H9 (cell line): ENCODE measurements around the gene TMPRSS9. TPM values are rescaled to one million over a fixed set of nuclear protein-coding genes. Genes with fewer than 3 reads are reported as not detected.

Experiments
- DNase-seq: peaks from one replicate; pipeline ENCODE4 v3.0.0-alpha.2; 2017
- H2AFZ ChIP-seq: one replicate; pipeline ENCODE4 v1.6.1; 2013; ENCODE audit warnings: mild to moderate bottlenecking, low read length, control low read depth, moderate library complexity
- H2AK5ac ChIP-seq: 2 replicates; pipeline ENCODE4 v1.6.1; 2013; ENCODE audit warnings: low read length, control low read depth, mixed read lengths; ENCODE audit not compliant: insufficient read length
- H2BK120ac ChIP-seq: one replicate; pipeline ENCODE4 v1.6.1; 2013; ENCODE audit warnings: low read depth, mild to moderate bottlenecking, low read length, control low read depth, inconsistent platforms; ENCODE audit not compliant: poor library complexity, severe bottlenecking
- H2BK12ac ChIP-seq: 2 replicates; pipeline ENCODE4 v1.6.1; 2013; ENCODE audit warnings: low read length, control low read depth, mixed read lengths, low read depth; ENCODE audit not compliant: insufficient read length
- H2BK15ac ChIP-seq: 2 replicates; pipeline ENCODE4 v1.6.1; 2013; ENCODE audit warnings: low read depth, low read length, control low read depth
- H2BK20ac ChIP-seq: one replicate; pipeline ENCODE4 v1.6.1; 2013; ENCODE audit warnings: low read depth, mild to moderate bottlenecking, low read length, control low read depth, inconsistent platforms; ENCODE audit not compliant: poor library complexity, severe bottlenecking
- H2BK5ac ChIP-seq: 2 replicates; pipeline ENCODE4 v1.6.1; 2013; ENCODE audit warnings: low read length, control low read depth, mixed read lengths; ENCODE audit not compliant: insufficient read length
- H3K14ac ChIP-seq: 2 replicates; pipeline ENCODE4 v1.6.1; 2013; ENCODE audit warnings: low read length, control low read depth; ENCODE audit not compliant: insufficient read depth
- H3K18ac ChIP-seq: 2 replicates; pipeline ENCODE4 v1.6.1; 2013; ENCODE audit warnings: low read depth, mild to moderate bottlenecking, mixed read lengths, low read length, control low read depth; ENCODE audit not compliant: insufficient read length
- H3K23ac ChIP-seq: 2 replicates; pipeline ENCODE4 v1.6.1; 2013; ENCODE audit warnings: low read length, control low read depth, mixed read lengths, low read depth; ENCODE audit not compliant: insufficient read length
- H3K23me2 ChIP-seq: 2 replicates; pipeline ENCODE4 v1.6.1; 2013; ENCODE audit warnings: low read depth, mild to moderate bottlenecking, mixed read lengths, low read length, control low read depth; ENCODE audit not compliant: insufficient read length, poor library complexity, severe bottlenecking
- H3K27ac ChIP-seq: 2 replicates; pipeline ENCODE4 v1.5.1; 2013; ENCODE audit warnings: low read length, control low read depth, mixed read lengths, low read depth; ENCODE audit not compliant: insufficient read length
- H3K27me3 ChIP-seq: 2 replicates; pipeline ENCODE4 v1.6.1; 2013; ENCODE audit warnings: low read length, control low read depth, inconsistent platforms; ENCODE audit not compliant: insufficient read depth
- H3K4ac ChIP-seq: 2 replicates; pipeline ENCODE4 v1.6.1; 2013; ENCODE audit warnings: low read depth, mild to moderate bottlenecking, control low read depth, inconsistent platforms, low read length, moderate library complexity
- H3K4me1 ChIP-seq: 2 replicates; pipeline ENCODE4 v1.6.1; 2013; ENCODE audit warnings: low read length, control low read depth, inconsistent platforms; ENCODE audit not compliant: insufficient read depth
- H3K4me2 ChIP-seq: 2 replicates; pipeline ENCODE4 v1.6.1; 2013; ENCODE audit warnings: low read length, control low read depth, mixed read lengths; ENCODE audit not compliant: insufficient read length, insufficient read depth
- H3K56ac ChIP-seq: 2 replicates; pipeline ENCODE4 v1.6.1; 2013; ENCODE audit warnings: low read depth, mild to moderate bottlenecking, mixed read lengths, low read length, control low read depth; ENCODE audit not compliant: insufficient read length
- H3K79me1 ChIP-seq: 2 replicates; pipeline ENCODE4 v1.6.1; 2013; ENCODE audit warnings: low read depth, mild to moderate bottlenecking, moderate library complexity, low read length, control low read depth, inconsistent platforms; ENCODE audit not compliant: insufficient read depth, poor library complexity, severe bottlenecking
- H3K79me2 ChIP-seq: 2 replicates; pipeline ENCODE4 v1.6.1; 2013; ENCODE audit warnings: low read length, control low read depth, inconsistent platforms; ENCODE audit not compliant: insufficient read depth
- H3K9ac ChIP-seq: 2 replicates; pipeline ENCODE4 v1.6.1; 2013; ENCODE audit warnings: low read length, control low read depth, mixed read lengths; ENCODE audit not compliant: insufficient read length; ENCODE audit errors: extremely low read depth
- H3K9me3 ChIP-seq: one replicate; pipeline ENCODE4 v1.6.1; 2013; ENCODE audit warnings: low read depth, low read length, inconsistent platforms; ENCODE audit not compliant: control insufficient read depth
- H3T11ph ChIP-seq: one replicate; pipeline ENCODE4 v1.6.1; 2013; ENCODE audit warnings: mild to moderate bottlenecking, low read length, control low read depth, inconsistent platforms
- H4K20me1 ChIP-seq: one replicate; pipeline ENCODE4 v1.6.1; 2013; ENCODE audit not compliant: control insufficient read depth, insufficient read length, insufficient read depth
- H4K5ac ChIP-seq: 2 replicates; pipeline ENCODE4 v1.6.1; 2013; ENCODE audit warnings: low read depth, mild to moderate bottlenecking, mixed read lengths, low read length, control low read depth; ENCODE audit not compliant: insufficient read length
- H4K8ac ChIP-seq: replicated peaks from 2 replicates; pipeline ENCODE4 v1.6.1; 2013; ENCODE audit warnings: low read length, control low read depth, mixed read lengths, low read depth; ENCODE audit not compliant: insufficient read length
- H4K91ac ChIP-seq: 2 replicates; pipeline ENCODE4 v1.6.1; 2013; ENCODE audit warnings: low read depth, mild to moderate bottlenecking, moderate library complexity, mixed read lengths, low read length, control low read depth; ENCODE audit not compliant: insufficient read length
- H3K27ac Mint-ChIP-seq, 3 experiments: 2 replicates in 2 of 3; 3 replicates in 1 of 3; pipeline ENCODE4 v1.8.0; 2020 to 2021; ENCODE audit warnings: mixed read lengths in 3 of 3, mild to moderate bottlenecking in 1 of 3, moderate library complexity in 1 of 3
- H3K27me3 Mint-ChIP-seq: 2 replicates; pipeline ENCODE4 v1.8.0; 2021; ENCODE audit warnings: low read depth, mild to moderate bottlenecking, moderate library complexity, mixed read lengths
- H3K36me3 Mint-ChIP-seq, 3 experiments: 2 replicates in 2 of 3; 3 replicates in 1 of 3; pipeline ENCODE4 v1.8.0; 2020 to 2021; ENCODE audit warnings: low read depth in 3 of 3, mixed read lengths in 3 of 3; ENCODE audit not compliant: insufficient read depth in 1 of 3
- H3K4me1 Mint-ChIP-seq, 2 experiments: 2 replicates each; pipeline ENCODE4 v1.8.0; 2020; ENCODE audit warnings: mixed read lengths in 2 of 2
- H3K4me3 Mint-ChIP-seq, 2 experiments: 2 replicates in 1 of 2; 3 replicates in 1 of 2; pipeline ENCODE4 v1.8.0; 2020 to 2021; ENCODE audit warnings: mild to moderate bottlenecking in 2 of 2, mixed read lengths in 2 of 2, moderate library complexity in 1 of 2
- H3K9me3 Mint-ChIP-seq, 2 experiments: 2 replicates in 1 of 2; 3 replicates in 1 of 2; pipeline ENCODE4 v1.8.0; 2020; ENCODE audit warnings: mild to moderate bottlenecking in 2 of 2, mixed read lengths in 2 of 2, moderate library complexity in 1 of 2
- WGBS: extraction: QIAGEN DNeasy Blood & Tissue Kit; methylation state at CpG from one replicate; pipeline ENCODE4 v1.1.7; 2013; ENCODE audit warnings: missing lambda C conversion rate, low lambda C conversion rate, mixed read lengths; ENCODE audit not compliant: insufficient read length; ENCODE audit errors: extremely low coverage; 5-methylcytosine and 5-hydroxymethylcytosine counted together
- total RNA-seq: library from RNA; stranded (reverse); gene quantifications from 2 replicates; pipeline ENCODE4 v1.2.1, GENCODE V29; 2021
- TF ChIP-seq, protein P1 (sequence below): fragments of 200-600 bp; sonication (generic); conservative IDR thresholded peaks from 3 replicates; pipeline ENCODE4 v1.8.0; 2021; ENCODE audit warnings: antibody characterized with exemption, mild to moderate bottlenecking

TMPRSS9 gene
- total RNA-seq, 1 experiment from 2014 or later: 0.24 TPM

DNA sequence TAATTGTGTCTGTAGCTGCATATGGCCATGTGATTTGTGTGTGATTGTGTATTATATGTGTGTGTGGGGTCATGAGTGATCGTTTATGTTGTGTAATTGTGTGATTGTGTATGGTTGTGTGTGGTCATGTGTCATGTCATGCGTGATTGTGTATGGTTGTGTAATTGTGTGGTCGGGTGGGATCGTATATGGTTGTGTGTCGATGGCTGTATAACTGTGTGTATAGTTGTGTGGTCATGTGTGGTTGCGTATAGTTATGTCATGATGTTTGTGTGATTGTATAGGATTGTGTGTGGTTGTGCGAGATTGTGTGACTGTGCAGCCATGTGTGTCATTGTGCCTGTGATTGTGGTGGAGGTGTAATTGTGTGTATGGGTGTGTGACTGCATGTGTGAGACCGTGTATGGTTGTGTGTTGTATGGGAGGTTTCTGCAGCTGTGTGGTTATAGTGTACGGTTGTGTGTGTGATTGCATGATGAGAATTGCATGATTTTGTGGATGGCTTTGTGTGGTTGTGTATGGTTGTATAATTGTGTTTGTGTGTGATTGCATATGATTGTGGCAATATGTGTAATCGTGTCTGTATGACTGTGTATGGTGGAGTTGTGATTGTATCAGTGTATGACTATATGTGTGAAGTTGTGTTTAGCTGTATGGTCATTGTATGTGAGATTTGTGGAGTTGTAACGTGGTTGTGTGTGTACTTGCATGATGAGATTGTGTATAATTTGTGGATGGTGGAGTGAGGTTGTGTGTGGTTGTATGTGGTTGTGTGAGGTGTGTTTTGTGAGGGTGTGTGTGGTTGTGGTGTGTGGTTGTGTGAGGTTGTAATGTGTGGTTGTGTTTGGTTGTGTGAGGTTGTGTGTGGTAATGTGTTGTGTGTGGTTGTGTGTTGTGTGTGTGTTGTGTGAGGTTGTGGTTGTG lies 2.2 kb downstream of the TMPRSS9 start:
- Histone ChIP-seq H3K23ac (no peak overlapping the region), H2AFZ (no peak overlapping the region), H3K9ac (no peak overlapping the region), H3K4me1 (no peaks in the 10 kb centered on the region), H4K8ac (no peak overlapping the region), H3K9me3 (no peaks in the 10 kb centered on the region), H3K79me1 (no peaks in the 10 kb centered on the region), H3K14ac (no peak overlapping the region), H4K5ac (no peak overlapping the region), H2BK15ac (no peak overlapping the region), H3K4ac (no peak overlapping the region), H4K20me1 (no peaks in the 10 kb centered on the region), H2BK20ac (no peak overlapping the region), H3K18ac (no peak overlapping the region), H3K27me3 (no peaks in the 10 kb centered on the region; the same call in 1 of the 2 replicates), H3K27ac (no peak overlapping the region), H3K4me2 (no peak overlapping the region), H3K23me2 (no peaks in the 10 kb centered on the region), H2BK120ac (no peak overlapping the region), H3K56ac (no peak overlapping the region), H2AK5ac (no peak overlapping the region), H2BK5ac (no peak overlapping the region), H2BK12ac (no peak overlapping the region), H3K79me2 (no peaks in the 10 kb centered on the region), H3T11ph (no peak overlapping the region), H4K91ac (no peak overlapping the region)
- no peak for DNase-seq
- H3K27ac Mint-ChIP-seq: no peak overlapping the region
- 100% methylated on average over 8 of the region's 11 CpGs for WGBS
- peaks cover 34% of the 10 kb centered on the region for H3K27me3 Mint-ChIP-seq
- peaks cover 5% of the 10 kb centered on the region in 2 experiments for H3K4me1 Mint-ChIP-seq
- H3K4me3 Mint-ChIP-seq: no peak overlapping the region
- H3K9me3 Mint-ChIP-seq: no peaks in the 10 kb centered on the region
- no peaks in the 10 kb centered on the region for H3K36me3 Mint-ChIP-seq
- TF ChIP-seq, protein P1, sequence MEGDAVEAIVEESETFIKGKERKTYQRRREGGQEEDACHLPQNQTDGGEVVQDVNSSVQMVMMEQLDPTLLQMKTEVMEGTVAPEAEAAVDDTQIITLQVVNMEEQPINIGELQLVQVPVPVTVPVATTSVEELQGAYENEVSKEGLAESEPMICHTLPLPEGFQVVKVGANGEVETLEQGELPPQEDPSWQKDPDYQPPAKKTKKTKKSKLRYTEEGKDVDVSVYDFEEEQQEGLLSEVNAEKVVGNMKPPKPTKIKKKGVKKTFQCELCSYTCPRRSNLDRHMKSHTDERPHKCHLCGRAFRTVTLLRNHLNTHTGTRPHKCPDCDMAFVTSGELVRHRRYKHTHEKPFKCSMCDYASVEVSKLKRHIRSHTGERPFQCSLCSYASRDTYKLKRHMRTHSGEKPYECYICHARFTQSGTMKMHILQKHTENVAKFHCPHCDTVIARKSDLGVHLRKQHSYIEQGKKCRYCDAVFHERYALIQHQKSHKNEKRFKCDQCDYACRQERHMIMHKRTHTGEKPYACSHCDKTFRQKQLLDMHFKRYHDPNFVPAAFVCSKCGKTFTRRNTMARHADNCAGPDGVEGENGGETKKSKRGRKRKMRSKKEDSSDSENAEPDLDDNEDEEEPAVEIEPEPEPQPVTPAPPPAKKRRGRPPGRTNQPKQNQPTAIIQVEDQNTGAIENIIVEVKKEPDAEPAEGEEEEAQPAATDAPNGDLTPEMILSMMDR: no peak
